WERI-Rb-1 (cell line): Measurements from ENCODE around the gene GLB1L2.

Experiments used
- DNase-seq: peaks from one replicate; pipeline ENCODE4 v3.0.0-alpha.2; 2020
- H3K27ac ChIP-seq: fragments of 250-450 bp; sonication (Bioruptor Pico); 2 replicates; pipeline ENCODE4 v1.5.1; 2020; ENCODE audit warnings: mild to moderate bottlenecking, moderate library complexity
- H3K27me3 ChIP-seq: fragments of 250-450 bp; sonication (Bioruptor Pico); 2 replicates; pipeline ENCODE4 v1.5.1; 2021; ENCODE audit warnings: mild to moderate bottlenecking, low read depth, moderate library complexity; ENCODE audit not compliant: insufficient read depth, severe bottlenecking
- H3K36me3 ChIP-seq: fragments of 250-450 bp; sonication (Bioruptor Pico); 2 replicates; pipeline ENCODE4 v1.5.1; 2020; ENCODE audit warnings: mild to moderate bottlenecking, moderate library complexity
- H3K4me3 ChIP-seq: 2 replicates; pipeline ENCODE4 v1.5.1; 2011; ENCODE audit warnings: low read depth, mild to moderate bottlenecking, control low read depth, low read length
- H3K9me3 ChIP-seq: fragments of 250-450 bp; sonication (Bioruptor Pico); 2 replicates; pipeline ENCODE4 v1.5.1; 2021; ENCODE audit warnings: mild to moderate bottlenecking, moderate library complexity; ENCODE audit not compliant: severe bottlenecking
- TF ChIP-seq, protein P1 (sequence below): IDR thresholded peaks from 2 replicates; pipeline ENCODE4 v1.5.1; 2011; ENCODE audit warnings: low read depth, mild to moderate bottlenecking, control low read depth, inconsistent platforms, low read length

GLB1L2 gene

DNA sequence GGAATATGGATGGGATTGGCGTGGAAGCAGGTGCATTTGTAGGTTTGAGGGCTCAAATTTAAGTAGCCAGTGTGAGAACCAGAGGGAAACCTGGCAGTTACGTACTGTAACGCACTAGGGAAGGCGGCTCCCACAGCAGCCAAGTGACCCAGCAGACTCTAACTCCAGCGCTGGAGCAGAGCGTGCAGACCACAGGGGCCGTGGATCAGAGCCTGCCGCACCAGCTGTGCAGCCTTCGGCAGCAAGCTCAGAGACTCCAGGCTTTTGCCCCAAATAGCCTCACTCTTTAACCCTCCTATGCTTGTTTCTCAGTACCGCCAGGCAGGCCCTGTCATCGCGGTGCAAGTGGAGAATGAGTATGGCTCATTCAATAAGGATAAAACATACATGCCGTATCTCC is 43.3 kb upstream of the GLB1L2 start:
- Histone ChIP-seq H3K36me3 (no peaks in the 10 kb centered on the region), H3K9me3 (no peaks in the 10 kb centered on the region), H3K27ac (no peak overlapping the region), H3K27me3 (no peaks in the 10 kb centered on the region), H3K4me3 (no peak overlapping the region)
- DNase-seq: no peak
- TF ChIP-seq, protein P1, sequence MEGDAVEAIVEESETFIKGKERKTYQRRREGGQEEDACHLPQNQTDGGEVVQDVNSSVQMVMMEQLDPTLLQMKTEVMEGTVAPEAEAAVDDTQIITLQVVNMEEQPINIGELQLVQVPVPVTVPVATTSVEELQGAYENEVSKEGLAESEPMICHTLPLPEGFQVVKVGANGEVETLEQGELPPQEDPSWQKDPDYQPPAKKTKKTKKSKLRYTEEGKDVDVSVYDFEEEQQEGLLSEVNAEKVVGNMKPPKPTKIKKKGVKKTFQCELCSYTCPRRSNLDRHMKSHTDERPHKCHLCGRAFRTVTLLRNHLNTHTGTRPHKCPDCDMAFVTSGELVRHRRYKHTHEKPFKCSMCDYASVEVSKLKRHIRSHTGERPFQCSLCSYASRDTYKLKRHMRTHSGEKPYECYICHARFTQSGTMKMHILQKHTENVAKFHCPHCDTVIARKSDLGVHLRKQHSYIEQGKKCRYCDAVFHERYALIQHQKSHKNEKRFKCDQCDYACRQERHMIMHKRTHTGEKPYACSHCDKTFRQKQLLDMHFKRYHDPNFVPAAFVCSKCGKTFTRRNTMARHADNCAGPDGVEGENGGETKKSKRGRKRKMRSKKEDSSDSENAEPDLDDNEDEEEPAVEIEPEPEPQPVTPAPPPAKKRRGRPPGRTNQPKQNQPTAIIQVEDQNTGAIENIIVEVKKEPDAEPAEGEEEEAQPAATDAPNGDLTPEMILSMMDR: no peak

DNA sequence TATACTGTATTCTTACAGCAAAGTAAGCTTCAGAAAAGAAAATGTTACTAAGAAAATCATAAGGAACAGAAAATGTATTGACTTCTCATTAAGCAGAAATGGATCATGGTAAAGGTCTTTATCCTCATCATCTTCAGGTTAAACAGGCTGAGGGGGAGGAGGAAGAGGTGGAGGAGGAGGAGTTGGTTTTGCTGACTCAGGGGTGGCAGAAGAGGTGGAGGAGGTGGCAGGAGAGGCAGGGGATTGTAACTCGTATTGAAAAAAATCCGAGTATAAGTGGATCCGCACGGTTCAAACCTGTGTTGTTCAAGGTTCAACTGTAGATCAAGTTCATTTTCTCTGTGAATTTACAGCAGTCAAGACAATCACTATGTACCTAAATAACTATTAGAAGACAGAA is 42.6 kb upstream of the GLB1L2 start:
- TF ChIP-seq, protein P1: no peak
- Histone ChIP-seq H3K27ac (no peak overlapping the region), H3K27me3 (no peaks in the 10 kb centered on the region), H3K9me3 (no peaks in the 10 kb centered on the region), H3K4me3 (no peak overlapping the region), H3K36me3 (no peaks in the 10 kb centered on the region)
- DNase-seq: no peak

DNA sequence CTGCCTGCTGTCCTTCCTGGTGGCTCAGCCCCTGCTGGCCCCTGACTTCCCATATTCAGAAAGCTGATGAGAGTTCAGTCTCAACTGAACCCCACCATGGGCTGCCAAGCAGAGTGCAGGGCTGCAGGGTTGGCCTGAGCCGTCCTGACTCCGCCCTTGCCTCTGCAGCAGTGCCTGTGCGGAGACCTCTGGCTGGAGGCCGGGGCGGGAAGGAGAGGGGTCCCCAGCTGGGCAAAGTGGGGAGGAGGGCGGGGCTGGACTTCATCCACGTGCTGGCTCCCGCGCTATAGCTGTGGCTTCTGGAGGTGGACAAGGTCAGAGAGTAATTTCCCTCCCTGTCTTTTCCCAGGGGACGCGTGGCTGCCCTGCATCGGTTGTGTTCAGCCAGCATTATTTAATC is 42.0 kb upstream of the GLB1L2 start:
- H3K4me3 ChIP-seq: no peak overlapping the region
- H3K9me3 ChIP-seq: no peaks in the 10 kb centered on the region
- no peaks in the 10 kb centered on the region for H3K27me3 ChIP-seq
- H3K27ac ChIP-seq: no peak overlapping the region
- TF ChIP-seq, protein P1: no peak
- H3K36me3 ChIP-seq: no peaks in the 10 kb centered on the region
- no peak for DNase-seq

DNA sequence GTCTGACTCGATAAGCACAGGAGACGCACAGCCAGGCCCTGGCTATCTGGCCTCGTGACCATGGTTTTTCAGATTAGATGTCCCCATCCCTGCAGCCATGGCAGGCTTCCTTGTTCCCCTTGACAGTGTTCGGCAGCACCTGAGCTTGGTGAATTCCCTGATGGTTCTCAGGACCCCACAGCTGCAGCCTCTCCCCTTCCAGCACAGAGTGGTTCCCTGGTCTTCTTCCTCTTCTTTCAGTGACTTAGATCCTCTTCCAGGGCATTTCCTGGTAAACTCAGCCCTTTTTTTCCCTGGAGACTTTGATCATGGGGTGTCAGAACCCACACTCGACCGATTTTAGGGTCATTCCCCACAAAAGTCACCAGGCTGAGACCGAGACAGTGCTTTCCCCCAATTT is 41.1 kb upstream of the GLB1L2 start:
- H3K36me3 ChIP-seq: no peaks in the 10 kb centered on the region
- TF ChIP-seq, protein P1: no peak
- no peak for DNase-seq
- no peak overlapping the region for H3K27ac ChIP-seq
- H3K27me3 ChIP-seq: no peaks in the 10 kb centered on the region
- no peaks in the 10 kb centered on the region for H3K9me3 ChIP-seq
- no peak overlapping the region for H3K4me3 ChIP-seq

DNA sequence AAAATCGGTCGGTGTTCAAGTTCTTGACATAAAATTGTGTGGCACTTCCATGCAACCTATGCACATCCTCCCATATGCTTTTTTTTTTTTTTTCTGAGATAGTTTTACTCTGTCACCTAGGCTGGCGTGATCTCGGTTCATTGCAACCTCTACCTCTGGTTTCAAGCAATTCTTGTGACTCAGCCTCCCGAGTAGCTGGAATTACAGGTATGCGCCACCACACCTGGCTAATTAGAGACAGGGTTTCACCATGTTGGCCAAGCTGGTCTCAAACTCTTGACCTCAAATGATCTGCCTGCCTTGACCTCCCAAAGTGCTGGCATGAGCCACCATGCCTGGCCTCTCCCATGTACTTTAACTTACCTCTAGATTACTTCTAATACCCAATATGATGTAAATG is 40.6 kb upstream of the GLB1L2 start:
- no peak overlapping the region for H3K4me3 ChIP-seq
- no peak overlapping the region for H3K27ac ChIP-seq
- H3K27me3 ChIP-seq: no peaks in the 10 kb centered on the region
- no peaks in the 10 kb centered on the region for H3K9me3 ChIP-seq
- no peak for DNase-seq
- H3K36me3 ChIP-seq: no peaks in the 10 kb centered on the region
- TF ChIP-seq, protein P1: no peak

DNA sequence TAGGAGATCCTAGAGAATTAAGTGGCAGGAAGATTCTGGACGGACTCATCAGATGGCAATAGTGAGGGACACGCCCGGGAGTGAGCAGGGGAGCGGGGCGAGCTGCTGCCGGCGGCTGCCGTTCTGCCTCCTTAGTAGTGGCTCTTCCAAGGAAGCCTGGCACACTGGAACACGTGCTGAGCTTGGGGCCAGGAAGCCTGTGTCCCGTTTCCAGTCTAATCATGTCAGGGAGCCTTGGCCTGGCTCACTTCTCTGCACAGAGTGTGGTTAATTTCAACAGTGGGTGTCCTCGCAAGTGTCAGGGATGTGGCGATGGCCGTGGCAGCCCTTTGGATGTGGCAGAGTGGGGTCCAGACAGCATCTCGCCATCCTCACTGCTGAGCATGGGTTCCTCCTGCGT is 39.1 kb upstream of the GLB1L2 start:
- Histone ChIP-seq H3K27ac (no peak overlapping the region), H3K27me3 (no peaks in the 10 kb centered on the region), H3K36me3 (no peaks in the 10 kb centered on the region), H3K9me3 (no peaks in the 10 kb centered on the region), H3K4me3 (no peak overlapping the region)
- TF ChIP-seq, protein P1: no peak
- DNase-seq: no peak
